Dermis microvascular lymphatic vessel endothelial cell (primary cell): ENCODE data around the gene BPIFB2. TPM values are rescaled to one million over a fixed set of nuclear protein-coding genes. Genes with fewer than 3 reads are reported as not detected.

Experiments
- DNase-seq, 2 donors: peaks; one replicate each; pipeline versions ENCODE4 v3.0.0 to v3.0.0-alpha.2; 2010; ENCODE audit warnings: low read depth in 2 of 2
- total RNA-seq: library from RNA; depleted of rRNA; stranded (reverse); fragments of >200 nt; gene quantifications from 2 replicates; pipeline ENCODE4 v1.2.1, GENCODE V29; 2014

BPIFB2 gene
- total RNA-seq, 1 donor from 2014 or later = not detected

DNA sequence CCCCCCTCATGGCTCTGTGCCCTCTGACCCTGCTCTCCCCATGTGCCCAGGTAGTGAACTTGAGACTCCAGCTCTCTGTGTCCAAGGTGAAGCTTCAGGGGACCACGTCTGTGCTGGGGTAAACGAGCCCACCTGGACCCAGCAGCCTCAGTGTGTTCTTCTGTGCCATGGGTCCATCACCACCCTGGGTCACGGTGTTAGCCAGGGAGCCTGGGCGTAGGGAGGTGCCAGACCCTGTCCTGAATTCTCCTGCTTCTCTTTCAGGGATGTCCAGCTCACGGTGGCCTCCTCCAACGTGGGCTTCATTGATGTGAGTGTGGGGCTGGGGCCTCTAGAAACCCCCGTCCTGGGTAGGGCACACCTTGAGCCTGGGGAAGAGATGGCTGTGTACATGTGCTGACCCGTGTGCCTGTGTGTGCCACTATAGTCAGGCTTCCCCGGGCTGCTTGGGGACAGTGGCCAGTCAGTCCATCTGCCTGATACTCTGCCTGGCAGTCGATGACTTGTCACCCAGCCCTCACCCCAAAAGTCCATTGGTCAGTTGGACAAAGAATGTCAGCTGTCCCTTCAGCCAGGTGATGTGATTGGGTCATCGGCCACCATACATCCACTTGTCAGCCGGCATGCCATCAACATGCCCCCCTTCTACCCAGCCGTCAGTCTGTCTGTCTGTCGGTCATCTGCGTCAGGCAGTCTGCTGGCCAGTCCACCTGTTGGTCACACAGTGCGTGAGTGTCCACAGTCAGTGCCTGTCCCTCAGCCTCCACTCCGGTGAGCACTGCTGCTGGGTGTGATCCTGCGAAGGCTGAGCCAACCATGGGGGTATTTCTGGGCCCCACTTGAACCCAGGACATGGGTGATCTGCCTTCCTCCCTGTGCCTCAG is 13.0 kb downstream of the BPIFB2 start:
- no peak for DNase-seq

- no peak for DNase-seq
Observed at GRCh38 chr20:33021879-33022278, 14.4 kb downstream of the BPIFB2 start.

DNA sequence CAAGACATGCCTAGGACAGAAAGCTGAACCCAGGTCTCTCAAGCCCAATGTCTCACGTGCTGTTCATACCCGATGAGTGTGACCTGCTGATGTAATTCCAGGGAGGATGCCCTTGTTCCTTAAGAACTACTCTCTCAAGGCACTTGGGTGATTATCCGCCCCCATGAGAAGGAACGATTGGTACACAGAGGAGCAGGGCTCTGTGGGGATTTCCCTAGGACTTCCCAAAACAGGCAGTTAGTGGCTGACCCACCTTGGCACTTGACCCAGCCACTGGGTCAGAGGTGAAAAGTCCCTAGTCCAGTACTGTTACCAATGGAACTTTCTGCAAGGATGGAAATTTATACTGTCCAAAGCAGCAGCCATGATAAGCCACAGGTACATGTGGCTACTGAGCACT is 14.8 kb downstream of the BPIFB2 start:
- no peak for DNase-seq

DNA sequence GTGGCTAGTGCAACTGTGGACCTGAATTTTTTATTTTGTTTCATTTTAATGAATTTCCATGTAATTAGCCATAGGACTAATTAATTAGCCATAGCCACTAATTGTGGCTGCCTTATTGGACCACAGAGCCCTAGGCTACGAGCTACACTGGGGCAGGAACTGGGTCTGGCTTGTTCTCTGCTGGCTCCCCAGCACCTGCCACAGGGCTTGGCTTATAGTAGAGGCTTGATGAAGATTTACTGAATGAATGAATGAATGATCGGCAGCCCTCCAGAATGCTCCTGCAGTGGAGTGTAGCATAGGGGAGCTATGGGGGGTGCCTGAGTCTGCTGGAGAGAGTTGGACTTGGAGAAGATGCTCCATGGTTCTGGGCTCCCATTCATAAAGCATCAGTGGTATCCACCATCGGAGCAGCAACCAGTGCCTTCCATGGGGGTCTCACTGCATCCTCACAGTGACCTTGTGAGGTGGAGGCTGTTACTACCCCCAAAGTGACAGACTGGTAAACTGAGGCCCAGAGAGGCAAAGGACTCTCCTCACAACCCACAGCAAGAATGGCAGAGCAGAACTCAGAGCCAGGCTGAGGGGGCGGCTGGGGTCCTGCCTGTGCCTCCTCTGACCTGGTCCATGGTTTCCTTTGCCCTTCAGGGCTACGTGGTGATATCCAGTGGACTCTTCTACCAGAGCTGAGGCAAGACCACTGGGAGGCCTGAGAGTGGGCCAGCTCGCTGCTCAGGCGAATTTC is 15.4 kb downstream of the BPIFB2 start:
- no peak for DNase-seq

DNA sequence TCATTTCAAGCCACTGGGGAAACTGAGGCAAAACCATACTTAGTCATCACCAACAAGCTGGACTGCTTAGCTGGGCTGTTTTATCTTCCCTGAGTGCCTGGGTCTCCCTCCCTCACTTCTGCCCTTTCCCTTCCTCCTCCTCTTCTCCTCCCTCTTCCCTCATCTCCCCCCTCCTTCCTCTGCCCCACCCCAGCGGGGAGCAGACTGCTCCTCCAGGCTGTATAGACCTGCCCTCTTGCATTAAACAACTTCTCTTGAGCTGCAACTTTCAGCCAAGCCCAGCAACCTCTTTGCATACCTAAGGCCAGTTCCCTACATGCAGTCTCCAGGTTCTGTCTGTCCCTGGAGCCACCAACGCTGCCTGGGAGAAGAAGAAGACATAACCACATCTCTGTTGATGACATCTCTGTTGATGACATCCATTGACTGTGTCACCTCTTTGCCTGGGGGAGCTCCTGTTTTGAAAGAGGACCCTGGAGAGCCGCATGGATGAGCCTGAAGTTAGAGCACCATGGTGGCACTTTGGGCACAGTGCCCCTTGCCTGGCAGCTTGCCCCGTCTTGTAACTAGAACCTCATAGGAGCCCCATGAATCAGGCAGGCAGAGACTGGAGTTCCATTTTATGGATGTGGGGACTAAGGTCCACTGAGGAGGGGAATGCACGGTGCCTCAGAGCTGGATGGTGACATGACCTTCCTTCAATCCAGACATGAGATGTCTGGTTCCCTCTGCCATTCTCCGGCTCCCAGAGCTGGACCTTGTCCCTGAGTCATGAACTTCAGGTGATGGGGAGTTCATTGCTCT is 16.1 kb downstream of the BPIFB2 start:
- DNase-seq = no peak

- DNase-seq = no peak
Observed at GRCh38 chr20:33024243-33024560, 16.7 kb downstream of the BPIFB2 start.

- no peak for DNase-seq
Observed at GRCh38 chr20:33024609-33025317, 17.3 kb downstream of the BPIFB2 start.

- DNase-seq = no peak
Observed at GRCh38 chr20:33025318-33025876, 17.9 kb downstream of the BPIFB2 start.

- no peak for DNase-seq
Observed at GRCh38 chr20:33026072-33026778, 18.7 kb downstream of the BPIFB2 start.

GRCh38 chr20:33026779-33027759 is 19.6 kb downstream of the BPIFB2 start:
- DNase-seq = no peak

DNA sequence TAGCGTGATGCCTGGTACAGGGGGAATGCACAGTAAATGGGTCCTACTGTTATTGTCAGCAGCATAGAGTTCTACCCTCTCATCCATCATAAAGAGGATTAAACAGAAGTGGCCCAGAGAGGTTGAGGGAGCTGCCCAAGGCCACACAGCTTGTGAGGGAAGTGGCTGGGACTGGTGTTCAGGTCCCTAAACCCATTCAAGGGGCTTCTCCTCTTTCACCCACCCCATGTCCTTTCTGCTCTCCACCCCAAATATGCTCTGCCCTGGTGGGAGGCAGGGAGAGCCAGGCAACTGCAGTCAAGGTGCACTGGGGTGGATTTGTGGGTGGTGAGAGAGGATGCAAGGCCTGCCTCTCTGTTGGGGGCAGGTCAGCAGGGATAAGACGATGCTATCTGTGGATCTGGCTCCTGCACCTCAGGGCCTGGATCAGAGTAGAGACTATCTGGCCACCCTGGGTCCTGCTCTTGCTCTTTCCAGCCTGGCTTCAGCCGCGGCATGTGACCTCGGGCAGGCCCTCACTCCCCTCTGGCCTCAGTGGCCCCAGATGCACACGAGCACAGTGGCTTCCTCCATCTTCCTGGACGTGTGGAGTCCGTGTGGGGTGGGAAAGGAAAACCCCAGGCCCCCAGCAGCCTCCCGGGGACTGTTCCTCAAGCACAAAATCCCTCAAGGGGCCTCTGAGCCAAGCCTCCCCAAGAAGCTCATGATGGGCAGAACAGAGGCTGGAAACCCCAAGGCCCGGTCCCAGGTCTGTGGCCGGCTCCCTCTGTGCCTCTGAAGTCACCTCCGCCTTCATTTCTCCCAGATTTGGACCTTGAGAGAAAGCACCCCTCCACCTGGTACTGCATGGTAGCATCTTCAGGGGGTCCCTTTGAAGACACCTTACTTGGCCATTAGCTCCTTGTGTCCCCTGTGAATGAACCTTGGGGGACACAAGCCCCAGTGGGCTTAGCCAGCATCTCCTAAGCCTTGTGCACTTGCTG is 20.6 kb downstream of the BPIFB2 start:
- no peak for DNase-seq

DNA sequence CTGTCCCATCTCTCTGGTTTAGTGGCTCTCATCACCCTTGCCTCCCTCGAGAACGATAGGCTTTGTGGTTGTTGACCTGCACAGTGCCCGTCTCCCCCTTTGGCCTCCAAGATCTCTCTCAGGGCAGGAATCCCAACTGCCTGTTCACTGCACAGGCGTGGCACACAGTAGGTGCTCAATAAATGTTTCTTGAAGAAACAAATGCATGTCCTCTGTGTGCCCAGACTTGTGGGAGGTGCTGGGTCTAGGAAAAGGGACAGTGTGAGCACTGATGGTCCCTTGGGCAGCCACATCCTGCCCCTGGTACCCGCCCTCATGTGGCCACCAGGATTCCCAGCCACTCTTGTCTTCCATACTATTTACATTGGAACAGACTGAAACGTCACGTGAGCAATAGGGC is 21.4 kb downstream of the BPIFB2 start:
- DNase-seq = no peak

GRCh38 chr20:33030076-33030475 is 22.6 kb downstream of the BPIFB2 start:
- DNase-seq = no peak

DNA sequence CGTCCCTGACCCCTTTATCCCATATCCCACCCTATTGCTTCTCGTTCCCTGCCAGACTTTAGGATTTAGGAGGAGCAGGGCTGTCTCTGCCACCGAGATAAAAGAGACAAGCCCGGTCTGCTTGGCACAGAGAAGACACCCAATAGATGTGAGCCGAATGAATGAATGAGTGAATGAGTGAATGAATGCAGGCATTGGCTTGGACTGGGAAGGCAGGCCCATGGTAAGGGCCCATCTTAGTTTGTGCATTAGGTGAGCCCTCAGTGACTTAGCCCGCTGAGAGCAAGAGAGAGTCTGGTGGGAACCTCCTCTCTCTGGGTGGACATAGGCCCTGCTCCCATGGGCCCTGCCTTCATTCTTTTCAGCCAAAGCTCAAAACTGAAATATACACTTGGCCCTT is 23.1 kb downstream of the BPIFB2 start:
- no peak for DNase-seq

- no peak for DNase-seq
Observed at GRCh38 chr20:33031531-33031930, 24.0 kb downstream of the BPIFB2 start, which contains the start of gene BPIFB6. TSS of gene BPIFB6 (plus strand) at chr20:33031648. CDS start at chr20:33031648, 0 bp downstream.

DNA sequence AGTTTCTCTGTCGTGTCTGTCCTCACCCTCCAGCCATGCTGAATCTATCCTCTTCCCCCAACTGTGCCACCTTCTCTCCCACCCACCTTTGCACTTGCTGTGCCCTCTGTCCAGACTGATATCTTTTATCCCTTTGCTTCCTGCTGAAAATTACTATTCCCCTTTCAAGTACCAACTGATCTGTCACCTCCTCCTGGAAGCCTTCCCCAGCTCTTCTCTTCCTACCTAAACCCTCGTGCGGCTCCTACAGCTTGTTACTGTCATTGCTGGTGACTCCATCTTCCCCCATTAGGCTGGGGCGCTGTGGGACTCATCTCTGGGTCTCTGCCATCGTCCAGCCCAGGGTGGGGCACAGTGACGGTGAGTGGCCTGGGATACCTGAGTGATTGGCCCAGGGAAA is 25.1 kb downstream of the BPIFB2 start:
- no peak for DNase-seq

DNA sequence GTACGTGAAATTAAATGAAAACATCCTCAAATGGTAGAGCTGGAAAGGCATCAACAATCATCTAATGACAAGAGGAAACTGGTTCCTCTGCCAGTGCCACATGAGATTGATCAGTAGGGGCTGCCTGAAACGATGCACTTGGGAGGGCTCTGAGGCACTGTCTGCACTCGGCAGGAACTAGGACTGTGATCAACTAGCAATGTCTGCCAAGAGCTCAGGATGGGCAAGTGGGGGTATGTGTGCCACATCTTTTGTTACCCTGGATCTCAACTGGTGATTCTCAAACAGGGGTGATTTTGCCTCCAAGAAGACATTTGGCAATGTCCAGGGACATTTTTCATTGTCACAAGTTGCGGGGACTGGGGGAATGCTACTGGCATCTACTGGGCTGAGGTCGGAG is 25.9 kb downstream of the BPIFB2 start:
- no peak for DNase-seq

- no peak for DNase-seq
Observed at GRCh38 chr20:33034115-33034514, 26.6 kb downstream of the BPIFB2 start.
